Measurements from ENCODE around the gene CMC2. TPM values are rescaled to one million over a fixed set of nuclear protein-coding genes. Genes with fewer than 3 reads are reported as not detected.

The CMC2 gene
- total RNA-seq, result 10 to 100 TPM; 20.5 to 61.7 TPM

- peak within 1 kb of the TSS; percentile 89 for H3K4me3 ChIP-seq
- H3K27me3 ChIP-seq (replicated peaks; ENCODE audit: insufficient read depth), result no peaks in the 10 kb centered on the region
- no peaks in the 10 kb centered on the region for H3K9me3 ChIP-seq
- no peak for TF ChIP-seq CTCF (IDR thresholded peaks at IDR 0.05)
- no peaks in the 10 kb centered on the region for H3K36me3 ChIP-seq
- H3K27ac ChIP-seq, result peak within 1 kb of the TSS; percentile 90 to 96
- DNase-seq (ENCODE audit: low spot score), result peak; percentile 99
- ATAC-seq (ENCODE audit: insufficient number of reproducible peaks, low FRiP score, low read depth), result peak; percentile 92
- peaks cover 11 to 21% of the 10 kb centered on the region in 2 donors for H3K4me1 ChIP-seq (ENCODE audit: control insufficient read depth in 1 of 2, low read depth in 2 of 2)
Observed at GRCh38 chr16:81006813-81007695, at the start of gene CMC2, which contains the start of gene CENPN. TSS of gene CMC2 (minus strand) at chr16:81006885. CDS start at chr16:80997394, 9,491 bp downstream. TSS of gene CENPN (plus strand) at chr16:81007214. CDS start at chr16:81011940, 4,726 bp downstream.

- Histone ChIP-seq H3K9me3 (peaks cover 7% of the 10 kb centered on the region), H3K27ac (no peak overlapping the region), H3K36me3 (no peaks in the 10 kb centered on the region), H3K27me3 (replicated peaks; ENCODE audit: insufficient read depth) (no peaks in the 10 kb centered on the region), H3K4me1 (ENCODE audit: control insufficient read depth in 1 of 2, low read depth in 2 of 2) (no peaks in the 10 kb centered on the region), H3K4me3 (no peak overlapping the region)
- no peak for TF ChIP-seq CTCF (IDR thresholded peaks at IDR 0.05)
- DNase-seq (ENCODE audit: low spot score) (no peak), ATAC-seq (ENCODE audit: insufficient number of reproducible peaks, low FRiP score, low read depth) (no peak)
Observed at GRCh38 chr16:81053761-81054160, 47.1 kb upstream of the CMC2 start.

- DNase-seq (ENCODE audit: low spot score) (no peak), ATAC-seq (ENCODE audit: insufficient number of reproducible peaks, low FRiP score, low read depth) (no peak)
- no peak overlapping the region for H3K4me3 ChIP-seq
- no peak for TF ChIP-seq CTCF (IDR thresholded peaks at IDR 0.05)
- H3K27ac ChIP-seq, result no peak overlapping the region
- no peaks in the 10 kb centered on the region for H3K9me3 ChIP-seq
- H3K4me1 ChIP-seq (ENCODE audit: control insufficient read depth in 1 of 2, low read depth in 2 of 2), result no peaks in the 10 kb centered on the region
- H3K27me3 ChIP-seq (replicated peaks; ENCODE audit: insufficient read depth), result no peaks in the 10 kb centered on the region
- H3K36me3 ChIP-seq, result peaks cover 33% of the 10 kb centered on the region
Observed at GRCh38 chr16:81042821-81043220, 36.1 kb upstream of the CMC2 start.

GRCh38 chr16:81041696-81042095 lies 35.0 kb upstream of the CMC2 start:
- DNase-seq (ENCODE audit: low spot score) (no peak), ATAC-seq (ENCODE audit: insufficient number of reproducible peaks, low FRiP score, low read depth) (no peak)
- H3K36me3 ChIP-seq, result peaks cover 33% of the 10 kb centered on the region
- no peak for TF ChIP-seq CTCF (IDR thresholded peaks at IDR 0.05)
- no peak overlapping the region for H3K27ac ChIP-seq
- no peak overlapping the region for H3K4me3 ChIP-seq
- no peaks in the 10 kb centered on the region for H3K27me3 ChIP-seq (replicated peaks; ENCODE audit: insufficient read depth)
- no peaks in the 10 kb centered on the region for H3K9me3 ChIP-seq
- H3K4me1 ChIP-seq (ENCODE audit: control insufficient read depth in 1 of 2, low read depth in 2 of 2), result peaks cover 10% of the 10 kb centered on the region in 2 donors

- H3K9me3 ChIP-seq, result no peaks in the 10 kb centered on the region
- H3K27me3 ChIP-seq (replicated peaks; ENCODE audit: insufficient read depth), result no peaks in the 10 kb centered on the region
- no peak overlapping the region for H3K27ac ChIP-seq
- no peak for DNase-seq (ENCODE audit: low spot score)
- peaks cover 33% of the 10 kb centered on the region for H3K36me3 ChIP-seq
- H3K4me1 ChIP-seq (ENCODE audit: control insufficient read depth in 1 of 2, low read depth in 2 of 2), result peaks cover 11 to 15% of the 10 kb centered on the region in 2 donors
- no peak overlapping the region for H3K4me3 ChIP-seq
- no peak for TF ChIP-seq CTCF (IDR thresholded peaks at IDR 0.05)
- no peak for ATAC-seq (ENCODE audit: insufficient number of reproducible peaks, low FRiP score, low read depth)
Observed at GRCh38 chr16:81040842-81041241, 34.2 kb upstream of the CMC2 start.

Measured in thoracic aorta (tissue), 2 donors.